SKM-1 (cell line): ENCODE results near the gene SPTY2D1.
A peak's percentile ranks its signal among the peaks of the same experiment; 100 is the strongest.
"Not testable (repeated sequence)": the region's sequence is repeated elsewhere in the genome, so short reads cannot be mapped to it uniquely, and the experiment has no call there.

ENCODE experiments used
- DNase-seq: peaks from one replicate; lab custom pipeline; 2025; ENCODE audit not compliant: unreplicated experiment; lab: John Stamatoyannopoulos, UW

Gene SPTY2D1

GRCh38 chr11:18618342-18619025 is 15.7 kb downstream of the SPTY2D1 start:
- DNase-seq = no peak

GRCh38 chr11:18617688-18618341 is 16.3 kb downstream of the SPTY2D1 start:
- no peak for DNase-seq

DNA sequence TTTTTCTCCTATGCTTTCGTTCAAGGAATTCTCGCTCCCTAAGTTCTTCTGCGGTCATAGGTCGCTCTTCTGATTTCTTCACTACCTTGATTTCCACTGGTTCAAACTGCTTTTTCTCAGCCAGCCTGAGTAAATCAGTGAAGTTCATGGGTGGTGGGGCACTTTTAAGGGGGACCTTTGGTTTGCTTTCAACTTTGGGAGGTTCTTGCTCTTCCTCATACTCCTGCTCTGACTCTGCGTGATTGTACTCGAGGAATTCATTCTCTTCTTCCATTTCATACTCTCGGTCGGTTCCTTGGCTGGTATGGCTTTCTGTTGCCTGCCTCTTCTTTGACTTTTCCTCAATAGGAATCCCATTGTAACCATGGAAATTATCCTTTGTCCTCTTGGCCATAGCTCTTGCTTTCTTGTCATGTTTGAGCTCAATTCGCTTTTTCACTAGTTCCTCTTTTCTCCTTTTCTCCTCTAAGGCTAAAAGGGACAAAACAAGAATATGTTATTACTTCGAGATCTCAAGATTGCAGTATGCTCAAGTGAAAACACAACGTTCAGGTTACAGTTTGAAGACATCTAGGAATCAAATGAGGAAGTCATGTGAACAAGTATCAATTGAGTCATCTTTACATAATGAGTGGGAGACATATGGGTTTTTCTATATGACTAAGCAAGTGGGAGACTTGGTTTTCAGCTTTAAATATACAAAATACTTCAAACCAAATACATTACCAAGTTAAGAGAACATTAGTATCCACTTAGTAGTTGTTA is 18.3 kb downstream of the SPTY2D1 start:
- DNase-seq = peak; percentile 28

DNA sequence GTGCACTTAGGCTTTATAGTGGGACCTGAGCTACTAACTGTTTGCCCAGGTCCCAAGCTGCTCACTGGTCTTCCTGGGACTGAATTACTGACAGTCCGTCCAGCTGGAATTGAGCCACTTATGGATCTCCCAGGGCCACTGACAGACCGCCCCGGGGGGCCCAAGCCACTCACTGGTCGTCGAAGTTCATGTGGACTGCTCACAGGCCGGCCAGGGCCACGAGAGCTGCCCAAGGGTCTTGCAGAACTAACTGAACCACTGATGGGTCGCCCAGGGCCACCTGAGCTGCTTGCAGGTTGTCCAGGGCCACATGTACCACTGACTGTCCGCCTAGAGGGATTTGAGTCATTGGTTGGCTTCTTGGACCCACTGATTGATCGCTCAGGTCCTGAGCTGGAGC is 19.5 kb downstream of the SPTY2D1 start:
- DNase-seq = no peak

DNA sequence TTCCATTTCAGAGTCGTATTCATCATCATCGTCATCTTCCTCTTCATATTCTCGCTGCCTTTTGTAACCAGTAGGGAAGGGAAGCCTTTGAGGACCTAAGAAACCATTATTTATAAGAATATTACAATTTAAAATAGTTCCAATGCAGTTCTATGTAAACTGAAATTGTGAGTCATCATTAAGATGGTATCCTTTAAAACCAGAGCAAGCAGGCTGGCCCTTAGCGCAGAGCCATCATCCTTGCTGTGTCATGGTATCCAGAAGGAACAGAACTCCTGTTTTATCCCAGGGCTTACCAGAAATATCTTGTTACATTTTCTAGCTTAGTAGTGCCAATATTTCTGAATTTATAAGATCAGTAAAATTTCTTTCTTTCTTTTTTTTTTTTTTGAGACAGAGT is 21.7 kb downstream of the SPTY2D1 start:
- DNase-seq = no peak

DNA sequence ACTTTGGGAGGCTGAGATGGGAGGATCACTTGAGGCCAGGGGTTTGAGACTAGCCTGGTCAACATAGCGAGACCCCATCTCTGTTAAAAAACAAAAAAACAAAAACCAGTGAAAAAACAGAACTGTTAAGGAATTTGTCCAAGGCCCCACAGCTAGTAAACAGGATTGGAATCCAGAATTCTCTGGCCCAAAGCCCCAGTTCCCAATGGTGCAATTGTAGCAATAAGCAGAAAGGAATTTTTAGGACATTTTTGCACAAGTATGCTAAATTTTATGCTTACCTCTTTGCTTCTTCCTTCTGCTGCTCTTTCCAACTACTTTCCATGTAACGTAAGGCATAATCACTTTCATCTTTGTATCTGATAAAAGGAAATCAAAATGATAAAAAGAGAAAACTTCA is 22.9 kb downstream of the SPTY2D1 start:
- DNase-seq = no peak

DNA sequence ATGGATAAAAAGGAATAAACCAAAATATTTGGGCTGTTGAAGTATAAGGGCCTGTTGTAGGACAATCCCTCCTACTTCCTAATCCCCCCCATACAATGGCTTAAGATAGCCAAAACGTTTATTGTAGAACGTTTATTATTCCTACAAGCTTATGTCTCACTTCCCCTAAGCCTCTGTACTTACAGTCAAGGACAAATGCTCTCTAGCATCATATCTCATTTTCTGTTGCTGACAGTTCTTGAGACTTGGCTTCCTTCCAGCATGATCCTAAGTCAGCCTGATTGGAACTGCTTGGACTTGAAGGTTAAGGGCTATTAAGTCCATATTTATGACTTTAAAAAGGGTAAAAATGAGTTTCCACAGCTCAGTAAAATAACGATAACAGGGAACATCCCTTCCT is 25.8 kb downstream of the SPTY2D1 start:
- DNase-seq = no peak

DNA sequence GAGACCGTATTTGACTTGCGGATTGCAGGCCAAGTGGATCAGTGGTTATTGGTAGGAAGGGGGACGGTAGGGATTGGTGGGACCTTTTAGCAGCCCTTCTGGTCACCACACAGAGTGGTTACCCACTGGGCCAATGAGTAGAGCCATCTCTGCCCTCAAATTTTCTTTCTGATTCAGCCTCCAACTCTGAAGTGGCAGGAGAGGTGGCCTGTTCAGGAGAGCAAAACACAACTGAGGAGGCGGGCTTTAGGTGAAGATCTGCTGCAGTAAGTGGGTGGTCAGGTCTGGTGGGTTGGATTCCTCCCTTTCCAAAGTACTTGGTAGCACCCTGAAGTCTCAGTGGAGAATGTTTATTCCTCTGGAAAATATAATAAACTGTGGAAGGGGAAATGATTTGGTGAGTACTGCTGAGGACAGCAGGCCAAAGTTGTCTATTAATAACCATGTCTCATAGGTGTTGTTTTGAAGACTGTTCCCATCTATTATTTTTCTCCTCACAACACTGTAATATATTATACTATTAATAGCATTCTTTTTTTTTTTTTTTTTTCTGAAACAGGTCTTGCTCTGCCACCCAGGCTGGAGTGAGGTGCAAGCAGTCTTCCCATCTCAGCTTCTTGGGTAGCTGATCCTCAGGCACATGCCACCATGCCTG is 33.1 kb downstream of the SPTY2D1 start:
- DNase-seq = no peak

DNA sequence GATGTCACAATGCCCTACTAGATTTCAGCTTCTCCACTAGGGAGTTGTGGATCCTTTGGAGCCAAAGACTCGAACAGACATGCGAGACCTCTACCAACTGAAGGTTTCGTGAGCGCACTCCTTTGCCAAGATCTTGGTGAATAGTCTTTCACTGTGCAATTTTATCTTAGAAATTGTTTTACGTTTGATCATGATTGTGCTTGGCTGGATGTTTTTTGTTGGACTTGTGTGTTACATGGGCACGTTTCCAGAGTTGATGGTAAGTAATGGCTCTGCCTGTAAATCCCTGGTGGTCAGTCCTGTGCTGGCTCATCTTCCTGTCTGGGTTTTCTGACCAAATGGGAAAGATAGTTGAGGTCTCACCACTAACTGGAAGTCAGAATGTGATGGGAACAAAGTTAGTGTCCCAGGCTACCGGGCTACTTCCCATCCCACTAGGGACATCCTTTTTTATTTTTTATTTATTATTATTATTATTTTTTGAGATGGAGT is 34.4 kb downstream of the SPTY2D1 start, which contains the start of gene MISFA:
MISFA (plus strand) TSS at position 51 of the 492 bp plus-strand sequence; CDS start at position 191, 140 bp downstream.
- DNase-seq = no peak

GRCh38 chr11:18594999-18595749 is 39.0 kb downstream of the SPTY2D1 start:
- DNase-seq = no peak

DNA sequence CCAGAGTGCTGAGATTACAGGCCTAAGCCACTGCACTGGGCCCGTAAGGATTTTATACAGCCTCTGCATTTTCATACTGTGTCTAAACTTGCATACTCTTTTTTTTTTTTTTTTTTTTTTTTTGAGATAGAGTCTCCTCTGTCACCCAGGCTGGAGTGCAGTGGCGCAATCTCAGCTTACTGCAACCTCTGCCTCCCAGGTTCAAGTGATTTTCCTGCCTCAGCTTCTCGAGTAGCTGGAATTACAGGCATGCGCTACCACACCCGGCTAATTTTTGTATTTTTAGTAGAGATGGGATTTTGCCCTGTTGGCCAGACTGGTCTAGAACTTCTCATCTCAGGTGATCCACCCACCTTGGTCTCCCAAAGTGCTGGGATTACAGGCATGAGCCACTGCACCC is 40.1 kb downstream of the SPTY2D1 start:
- DNase-seq = not testable (repeated sequence)

- DNase-seq = no peak
These were observed 43.6 kb downstream of the SPTY2D1 start for GRCh38 chr11:18590571-18590970.

- peak; percentile 46 for DNase-seq
These were observed 45.6 kb downstream of the SPTY2D1 start, which contains the start of gene UEVLD for GRCh38 chr11:18588297-18589252. Gene UEVLD, minus strand, starts transcription at chr11:18588734. Its CDS starts 80 bp downstream, at chr11:18588654.

DNA sequence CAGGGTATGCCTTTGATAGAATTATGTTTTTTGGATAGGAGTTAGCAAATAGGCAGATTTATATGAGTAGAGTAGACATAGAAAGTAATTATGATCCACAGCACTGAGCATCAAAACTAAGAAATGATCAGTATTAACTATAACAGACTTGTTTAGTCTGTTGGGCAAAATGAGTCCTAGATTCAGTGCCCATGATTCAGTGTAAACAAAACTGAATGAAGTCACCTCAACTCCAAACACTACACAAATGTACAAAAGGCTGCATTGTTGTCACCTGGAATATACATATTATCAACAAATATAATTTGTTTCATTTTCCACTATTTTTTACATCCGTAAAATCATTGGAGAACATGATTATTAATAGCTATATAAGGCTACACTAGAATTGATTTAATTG is 52.3 kb downstream of the SPTY2D1 start:
- DNase-seq = no peak

- DNase-seq = no peak
These were observed 53.9 kb downstream of the SPTY2D1 start for GRCh38 chr11:18580113-18580766.

GRCh38 chr11:18578975-18579598 is 55.1 kb downstream of the SPTY2D1 start:
- DNase-seq = no peak

GRCh38 chr11:18575361-18575760 is 58.8 kb downstream of the SPTY2D1 start:
- no peak for DNase-seq

DNA sequence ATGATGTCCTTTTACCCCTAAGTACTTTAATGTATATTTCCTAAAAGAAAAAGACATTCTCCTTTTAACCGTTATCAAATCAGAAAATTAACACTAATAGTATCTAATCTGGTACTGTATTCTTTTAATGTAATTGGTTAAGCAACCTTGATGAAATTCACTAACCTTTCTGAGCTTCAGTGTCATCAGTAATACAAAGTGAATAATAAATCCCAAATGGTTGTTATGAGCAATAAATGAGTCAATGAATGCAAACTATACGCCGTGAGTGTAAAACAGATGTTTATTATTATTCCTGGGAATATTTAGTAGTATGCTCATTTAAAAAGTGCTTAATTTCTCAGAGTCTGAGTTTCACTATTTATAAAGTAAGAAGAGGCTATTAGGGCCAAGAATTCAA is 67.1 kb downstream of the SPTY2D1 start:
- DNase-seq = no peak
